ENCODE results near the gene RAB7B.
A peak's percentile ranks its signal among the peaks of the same experiment; 100 is the strongest.

RAB7B gene

DNA sequence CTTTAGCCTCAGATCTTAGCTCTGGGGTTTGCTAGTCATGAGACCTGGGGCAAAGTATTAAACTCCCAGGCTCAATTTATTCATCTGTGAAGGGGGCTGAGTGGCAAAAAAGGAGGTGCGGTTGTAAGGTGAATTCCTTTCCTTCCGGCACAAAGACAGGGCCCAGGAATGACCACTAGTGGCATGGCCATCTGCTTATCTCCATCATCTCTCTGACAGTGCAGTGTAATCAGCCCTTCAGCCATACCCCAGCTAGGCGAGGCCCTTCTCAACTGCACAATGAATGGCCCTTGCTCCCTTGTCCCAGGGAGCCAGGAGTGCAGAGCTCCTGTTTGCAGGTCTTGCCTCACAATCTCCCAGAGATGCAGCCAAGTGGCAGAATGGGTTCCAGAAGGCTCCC, 54.3 kb downstream of the RAB7B start:
- no peak for DNase-seq (ENCODE audit: low spot score)

DNA sequence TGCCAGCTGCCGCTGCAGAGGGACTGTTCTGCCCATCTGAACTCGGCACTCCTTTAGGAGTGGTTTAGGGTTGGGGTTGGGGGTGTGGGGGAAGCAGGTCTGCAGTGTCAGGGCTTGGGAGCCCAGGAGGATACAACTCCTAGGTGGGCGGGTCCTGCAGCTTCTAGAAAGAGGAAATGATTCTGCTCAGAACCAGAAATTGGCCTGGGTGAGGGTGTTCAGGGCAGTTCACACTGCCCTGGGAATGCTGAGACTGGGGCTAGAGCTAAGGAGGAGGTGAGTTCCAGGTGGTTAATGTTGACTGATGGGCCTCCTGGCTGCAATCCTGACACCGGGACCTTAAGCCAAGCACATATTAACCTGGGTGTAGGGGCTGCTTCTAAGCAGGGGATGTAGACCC, 55.2 kb downstream of the RAB7B start:
- no peak for DNase-seq (ENCODE audit: low spot score)

GRCh38 chr1:205947024-205947423, 56.2 kb downstream of the RAB7B start:
- DNase-seq (ENCODE audit: low spot score) = no peak

GRCh38 chr1:205945069-205945468, 58.1 kb downstream of the RAB7B start:
- DNase-seq (ENCODE audit: low spot score) = no peak

DNA sequence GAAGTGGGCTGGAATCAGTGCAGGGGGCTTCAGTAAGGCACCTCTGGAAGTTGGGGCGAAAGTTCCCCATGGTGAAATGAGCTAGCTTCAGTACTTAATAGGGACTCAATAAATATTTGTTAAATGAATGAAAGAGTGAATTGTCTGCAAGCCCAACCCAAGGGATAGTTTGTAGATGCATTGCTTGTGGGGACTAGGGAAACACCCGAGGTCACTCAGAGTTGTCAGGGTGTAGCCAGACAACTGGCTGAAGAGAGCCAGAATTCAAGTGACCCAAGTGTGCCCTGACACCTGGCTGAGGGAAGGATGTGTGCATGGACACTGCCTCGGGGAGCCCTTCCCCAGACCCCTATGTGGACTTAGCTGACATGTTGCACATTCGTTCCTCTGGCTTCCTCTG, 58.7 kb downstream of the RAB7B start:
- DNase-seq (ENCODE audit: low spot score) = no peak

DNA sequence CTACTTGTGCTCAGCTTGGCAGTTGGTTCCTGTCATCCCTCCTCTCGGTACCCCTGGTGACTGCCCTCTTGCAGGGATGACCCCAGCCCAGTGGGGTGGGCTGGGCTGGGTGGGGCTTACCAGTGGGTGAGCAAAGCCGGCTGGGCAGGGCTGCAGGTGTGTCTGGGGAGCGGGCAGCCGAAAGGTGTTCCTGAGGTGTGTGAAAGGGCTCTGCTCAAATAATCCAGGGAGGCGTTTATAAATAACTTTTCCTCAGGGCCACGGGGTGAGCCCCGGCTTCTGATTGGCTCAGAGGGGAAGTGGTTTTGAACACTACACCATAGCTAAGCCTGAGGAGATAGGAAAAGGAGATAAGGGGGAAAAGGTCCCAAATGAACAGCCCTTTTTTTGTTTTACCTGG, 60.0 kb downstream of the RAB7B start, which contains the start of gene SLC26A9:
Gene SLC26A9 (minus strand): TSS at position 212 of the 400 bp plus-strand sequence. CDS start 7,636 bp downstream, outside the sequence.
- no peak for DNase-seq (ENCODE audit: low spot score)

DNA sequence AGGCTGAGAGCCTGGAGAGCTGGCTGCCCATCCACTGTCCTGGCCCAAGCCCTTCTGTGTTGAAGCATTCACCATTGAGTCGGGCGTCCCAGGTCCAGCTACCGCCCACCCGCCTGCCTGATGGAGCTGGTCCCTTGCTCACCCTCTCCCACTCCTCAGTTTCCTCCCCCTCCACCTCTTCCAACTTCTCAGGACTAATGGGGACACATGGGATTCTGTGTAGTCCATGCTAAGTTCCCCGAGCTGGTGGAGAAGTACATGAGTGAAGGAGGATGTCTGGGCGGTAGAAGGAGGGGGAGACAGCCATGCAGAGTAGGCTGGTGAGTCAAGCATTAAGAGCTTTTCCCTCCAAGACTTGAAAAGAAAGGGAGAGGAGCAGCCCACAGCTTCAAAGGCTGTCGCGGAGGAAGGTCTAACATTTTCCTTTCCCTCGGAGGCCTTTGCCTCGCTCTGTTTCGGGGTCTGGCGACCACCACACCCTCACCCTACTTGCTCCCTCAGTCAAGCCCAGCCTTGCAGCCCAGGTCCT, 60.5 kb downstream of the RAB7B start:
- DNase-seq (ENCODE audit: low spot score) = peak; percentile 39

- DNase-seq (ENCODE audit: low spot score) = no peak
Observed at GRCh38 chr1:205940710-205941109, 62.5 kb downstream of the RAB7B start.

DNA sequence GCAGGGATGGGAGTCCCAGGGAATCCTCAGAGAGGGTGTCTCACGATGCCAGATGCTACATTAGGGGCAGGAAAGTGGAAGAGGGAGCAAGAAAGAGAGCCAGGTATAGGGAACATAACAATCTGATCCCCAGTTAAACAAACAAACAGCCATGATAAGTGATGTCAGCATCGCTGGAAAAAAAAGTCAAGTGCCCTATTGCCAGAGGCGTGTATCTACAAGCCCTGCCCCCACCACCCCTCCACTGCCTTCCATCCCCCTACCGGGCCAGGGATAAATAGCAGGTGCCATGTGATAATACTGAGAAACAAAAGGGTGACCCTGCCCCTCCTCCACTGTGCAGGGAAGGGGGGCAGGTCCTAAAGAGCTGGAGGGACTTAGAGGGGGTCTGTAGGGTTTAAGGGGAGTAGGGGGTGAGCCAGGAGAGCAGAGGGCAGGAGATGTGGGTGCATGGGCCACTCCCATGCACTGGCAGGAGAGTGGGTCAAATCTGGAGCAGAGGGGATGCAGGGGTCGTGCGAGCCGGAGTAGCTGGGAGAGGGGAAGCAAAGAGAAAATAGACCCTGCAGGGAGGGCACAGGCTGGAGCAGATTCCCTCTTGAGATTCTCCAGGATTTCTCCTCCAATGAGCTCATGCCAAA, 63.4 kb downstream of the RAB7B start:
- no peak for DNase-seq (ENCODE audit: low spot score)

- DNase-seq (ENCODE audit: low spot score) = no peak
Observed at GRCh38 chr1:205938682-205939081, 64.5 kb downstream of the RAB7B start.

DNA sequence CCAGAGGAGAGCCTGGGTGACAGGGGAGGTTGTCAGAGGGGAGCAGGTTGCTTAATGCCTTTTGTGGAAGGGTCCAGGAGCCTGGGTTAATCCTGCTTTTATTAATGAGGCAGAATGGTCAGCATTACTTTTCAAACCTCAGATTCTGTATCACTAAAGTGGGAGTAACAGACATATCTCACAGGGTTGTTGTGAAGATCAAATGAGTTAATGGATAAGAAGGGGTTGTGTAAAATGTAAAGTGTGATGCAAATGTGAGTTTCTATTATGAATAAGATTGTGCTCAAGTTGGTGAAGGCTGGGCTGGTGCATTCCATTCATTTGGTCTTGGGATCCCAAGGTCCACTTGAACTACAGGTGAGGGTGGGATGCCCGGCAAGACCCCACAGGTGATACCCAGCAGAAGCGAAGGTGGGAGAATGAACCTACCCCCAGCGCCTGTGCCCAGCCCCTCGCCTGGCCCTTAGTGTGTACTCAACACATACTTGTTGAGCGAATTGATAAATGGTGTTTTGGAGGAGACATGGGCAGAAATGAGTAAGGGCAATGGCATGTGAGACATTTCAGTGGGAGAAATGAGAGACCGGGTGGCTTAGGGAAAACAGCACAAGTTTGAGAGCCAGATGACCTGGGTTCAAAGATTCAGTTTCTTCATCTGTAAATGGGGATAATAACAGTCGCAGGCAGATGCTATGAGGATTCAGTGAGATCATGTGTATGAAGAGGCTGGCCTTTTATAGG, 66.2 kb downstream of the RAB7B start:
- peak; percentile 70 for DNase-seq (ENCODE audit: low spot score)

GRCh38 chr1:205936311-205936710, 66.9 kb downstream of the RAB7B start:
- no peak for DNase-seq (ENCODE audit: low spot score)

- DNase-seq (ENCODE audit: low spot score) = no peak
Observed at GRCh38 chr1:205935869-205936268, 67.3 kb downstream of the RAB7B start.

- no peak for DNase-seq (ENCODE audit: low spot score)
Observed at GRCh38 chr1:205934788-205935187, 68.4 kb downstream of the RAB7B start.

DNA sequence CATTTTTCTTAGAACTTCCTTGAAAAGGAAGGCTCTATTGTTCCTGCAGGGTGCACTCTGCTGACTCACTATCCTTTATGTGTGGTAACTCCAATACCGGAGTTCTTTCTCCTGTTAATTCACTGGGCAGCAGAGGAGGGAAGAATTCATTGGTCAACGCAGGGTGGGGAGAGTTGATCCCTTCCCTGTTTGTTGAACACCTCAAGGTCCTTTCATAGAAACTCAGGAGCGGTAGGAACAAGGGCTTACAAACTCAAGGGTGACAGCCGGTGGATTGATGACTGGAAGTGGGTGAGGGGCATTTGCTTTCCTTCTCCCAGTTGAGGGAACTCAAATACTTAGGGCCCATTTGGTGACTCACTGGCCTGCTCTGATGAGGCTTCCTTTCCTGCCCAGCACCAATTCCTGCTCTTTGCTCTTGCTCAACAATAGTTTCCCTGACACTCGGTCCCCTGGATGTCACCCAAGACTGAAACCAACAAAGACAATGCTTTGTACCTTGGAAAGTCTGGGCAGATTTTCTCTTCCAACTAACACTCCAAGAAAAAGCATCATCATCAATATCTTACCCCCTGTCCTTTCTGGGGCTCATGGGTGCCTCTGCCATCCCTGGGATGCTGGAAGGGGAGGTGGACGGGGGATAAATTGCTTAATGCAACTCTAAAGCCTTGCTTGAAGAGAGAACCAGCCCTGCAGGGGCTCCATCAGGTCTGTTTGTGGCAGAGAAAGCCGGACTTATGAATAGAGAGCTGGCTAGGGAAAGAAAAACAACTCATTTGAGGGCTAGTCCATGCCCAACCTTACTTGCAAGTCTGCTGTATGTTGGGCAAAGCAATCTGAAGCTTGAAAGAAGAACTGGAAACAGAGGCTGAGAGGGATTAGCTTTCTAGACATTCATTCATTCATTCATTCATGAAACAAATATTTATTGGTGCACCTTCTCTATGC, 69.2 kb downstream of the RAB7B start:
- DNase-seq (ENCODE audit: low spot score) = peak; percentile 90

DNA sequence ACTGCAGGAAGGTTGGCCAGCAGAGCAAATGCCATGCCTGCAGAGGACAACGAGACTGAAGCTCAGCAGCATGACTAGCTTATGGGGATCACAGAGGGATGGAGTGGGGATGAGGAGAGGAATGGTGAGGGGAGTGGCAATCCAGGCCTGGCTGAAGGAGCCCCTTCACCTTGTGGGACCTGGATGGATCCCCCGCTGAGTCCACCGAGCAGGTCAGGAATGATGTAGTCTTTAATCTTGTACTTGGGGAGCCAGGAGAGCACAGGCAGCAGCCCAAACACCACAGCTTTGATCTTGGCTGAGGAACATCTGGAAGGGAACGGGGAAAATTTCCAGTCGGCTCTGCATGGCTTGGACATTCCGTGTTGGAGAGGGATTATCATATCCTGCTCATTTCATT, 70.4 kb downstream of the RAB7B start:
- DNase-seq (ENCODE audit: low spot score) = no peak

GRCh38 chr1:205930799-205931281, 72.4 kb downstream of the RAB7B start:
- DNase-seq (ENCODE audit: low spot score) = no peak

- no peak for DNase-seq (ENCODE audit: low spot score)
Observed at GRCh38 chr1:205930195-205930577, 73.0 kb downstream of the RAB7B start.

GRCh38 chr1:205929496-205930194, 73.5 kb downstream of the RAB7B start:
- DNase-seq (ENCODE audit: low spot score) = no peak

DNA sequence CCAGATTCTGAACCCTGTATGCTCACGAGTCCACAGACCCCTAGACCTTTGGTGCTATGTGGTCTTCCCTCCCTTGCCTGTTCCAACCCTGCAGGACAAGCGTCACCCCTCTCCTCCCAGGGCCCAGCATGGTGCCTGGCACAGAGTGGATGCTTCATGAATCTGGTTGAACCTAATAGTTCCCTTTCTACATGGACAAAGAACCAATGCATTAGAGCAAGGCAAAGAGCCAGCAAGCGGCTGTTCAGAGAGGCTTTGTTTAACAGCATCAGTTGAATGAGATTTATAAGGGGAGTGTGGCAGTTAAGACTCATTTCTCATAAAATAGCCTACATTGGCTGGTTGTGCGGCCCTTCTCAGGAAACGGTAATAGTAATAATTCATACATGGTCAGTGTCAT, 74.9 kb downstream of the RAB7B start:
- no peak for DNase-seq (ENCODE audit: low spot score)

- DNase-seq (ENCODE audit: low spot score) = no peak
Observed at GRCh38 chr1:205927676-205928075, 75.5 kb downstream of the RAB7B start.

DNA sequence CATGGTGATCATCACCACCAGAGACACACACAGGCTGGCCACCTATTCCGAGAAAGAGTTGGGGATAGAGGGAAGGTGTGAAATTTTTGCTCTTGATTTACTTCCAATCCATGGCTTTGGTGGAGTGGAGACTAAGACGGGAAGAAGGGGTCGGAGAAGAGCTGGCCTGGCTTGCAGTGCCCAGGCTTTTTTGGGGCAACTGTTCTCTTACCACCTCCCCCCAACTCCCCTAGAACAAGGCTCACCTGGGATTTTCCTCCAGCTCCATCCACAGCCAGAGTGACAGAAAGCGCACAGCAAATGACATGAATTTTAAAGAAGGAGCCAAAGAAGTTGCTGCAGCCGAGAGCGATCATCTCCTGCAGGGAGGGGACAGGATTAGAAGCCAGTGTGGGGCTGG, 75.9 kb downstream of the RAB7B start:
- DNase-seq (ENCODE audit: low spot score) = no peak

All from AG08395 (cell line).